Measurements from ENCODE around the gene DISC1.

The DISC1 gene

DNA sequence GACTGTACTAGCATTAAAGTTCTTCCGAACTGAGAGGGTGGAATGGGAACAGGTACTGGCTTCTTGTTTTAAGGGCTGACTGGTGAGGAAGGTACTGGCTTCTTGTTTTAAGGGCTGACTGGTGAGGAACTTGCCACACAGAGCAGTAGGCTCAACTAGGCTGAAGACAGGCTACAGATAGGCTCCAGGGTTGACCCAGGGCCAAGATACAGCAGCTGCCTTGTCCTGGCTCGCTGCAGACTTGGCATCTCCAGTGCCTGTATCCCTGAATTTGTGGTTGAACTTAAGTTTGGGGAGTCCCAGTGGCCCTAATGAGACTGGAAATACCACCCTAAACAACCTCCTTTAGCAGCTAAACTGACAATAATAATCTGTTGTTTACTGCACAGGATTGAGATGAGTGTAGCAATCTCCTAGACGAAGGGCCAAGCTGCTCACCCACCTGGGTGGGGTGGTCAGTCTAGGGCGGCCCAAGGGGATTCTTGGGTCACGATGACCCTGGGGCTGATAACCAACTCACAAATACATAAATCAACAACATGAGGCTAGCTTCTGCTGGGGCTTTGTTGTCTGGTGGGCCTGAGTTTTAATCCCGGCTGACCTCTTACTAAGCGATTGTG is 227.1 kb downstream of the DISC1 start:
- DNase-seq (ENCODE audit: low read depth in 2 of 2): no peak
- TF ChIP-seq, protein P1, sequence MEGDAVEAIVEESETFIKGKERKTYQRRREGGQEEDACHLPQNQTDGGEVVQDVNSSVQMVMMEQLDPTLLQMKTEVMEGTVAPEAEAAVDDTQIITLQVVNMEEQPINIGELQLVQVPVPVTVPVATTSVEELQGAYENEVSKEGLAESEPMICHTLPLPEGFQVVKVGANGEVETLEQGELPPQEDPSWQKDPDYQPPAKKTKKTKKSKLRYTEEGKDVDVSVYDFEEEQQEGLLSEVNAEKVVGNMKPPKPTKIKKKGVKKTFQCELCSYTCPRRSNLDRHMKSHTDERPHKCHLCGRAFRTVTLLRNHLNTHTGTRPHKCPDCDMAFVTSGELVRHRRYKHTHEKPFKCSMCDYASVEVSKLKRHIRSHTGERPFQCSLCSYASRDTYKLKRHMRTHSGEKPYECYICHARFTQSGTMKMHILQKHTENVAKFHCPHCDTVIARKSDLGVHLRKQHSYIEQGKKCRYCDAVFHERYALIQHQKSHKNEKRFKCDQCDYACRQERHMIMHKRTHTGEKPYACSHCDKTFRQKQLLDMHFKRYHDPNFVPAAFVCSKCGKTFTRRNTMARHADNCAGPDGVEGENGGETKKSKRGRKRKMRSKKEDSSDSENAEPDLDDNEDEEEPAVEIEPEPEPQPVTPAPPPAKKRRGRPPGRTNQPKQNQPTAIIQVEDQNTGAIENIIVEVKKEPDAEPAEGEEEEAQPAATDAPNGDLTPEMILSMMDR (IDR thresholded peaks at IDR 0.05; ENCODE audit: low read depth, low read length): no peak
- no peak overlapping the region for H3K4me3 ChIP-seq (replicated peaks in 1 of 2; ENCODE audit: low read depth in 2 of 2, low read length in 2 of 2)

DNA sequence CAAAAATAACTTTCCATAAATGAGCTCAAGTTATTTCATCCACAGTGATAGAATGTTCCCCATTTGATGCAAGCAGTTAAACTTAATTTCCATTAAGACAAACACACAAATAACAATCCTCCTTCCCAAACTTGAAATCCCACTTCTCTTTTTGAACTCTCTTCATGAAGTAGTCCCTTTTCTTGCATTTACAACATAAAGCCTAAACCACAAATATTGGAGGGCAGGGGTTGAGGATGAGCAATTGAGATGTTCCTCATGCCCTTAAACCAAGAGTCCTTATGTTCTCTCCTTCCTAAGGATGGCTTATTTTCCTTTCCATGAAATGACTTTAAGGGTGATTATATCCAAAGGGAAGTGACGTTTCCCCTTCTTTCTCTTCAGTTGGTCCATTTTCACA is 228.8 kb downstream of the DISC1 start:
- H3K4me3 ChIP-seq (replicated peaks in 1 of 2; ENCODE audit: low read depth in 2 of 2, low read length in 2 of 2): no peak overlapping the region
- TF ChIP-seq, protein P1 (IDR thresholded peaks at IDR 0.05; ENCODE audit: low read depth, low read length): no peak
- DNase-seq (ENCODE audit: low read depth in 2 of 2): no peak

DNA sequence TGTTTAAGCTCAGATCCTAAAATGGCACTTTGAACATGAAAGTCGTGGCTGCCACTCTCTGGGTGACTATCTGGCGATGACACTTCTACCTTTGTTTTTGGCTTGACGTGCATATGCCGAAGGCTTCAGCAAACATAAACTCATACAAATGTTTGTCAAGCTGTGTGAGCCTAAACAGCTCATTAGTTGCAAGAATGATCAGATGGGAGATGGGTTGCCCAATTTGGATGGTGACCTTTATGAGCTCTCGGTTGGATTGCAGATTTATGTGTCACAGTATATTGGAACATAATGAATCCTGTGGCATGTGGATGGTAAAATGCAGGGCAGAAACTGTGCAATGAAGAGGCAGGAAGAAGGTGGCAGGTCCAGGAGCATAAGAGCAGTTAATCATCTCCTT is 229.3 kb downstream of the DISC1 start:
- TF ChIP-seq, protein P1 (IDR thresholded peaks at IDR 0.05; ENCODE audit: low read depth, low read length): no peak
- no peak overlapping the region for H3K4me3 ChIP-seq (replicated peaks in 1 of 2; ENCODE audit: low read depth in 2 of 2, low read length in 2 of 2)
- DNase-seq (ENCODE audit: low read depth in 2 of 2): no peak

DNA sequence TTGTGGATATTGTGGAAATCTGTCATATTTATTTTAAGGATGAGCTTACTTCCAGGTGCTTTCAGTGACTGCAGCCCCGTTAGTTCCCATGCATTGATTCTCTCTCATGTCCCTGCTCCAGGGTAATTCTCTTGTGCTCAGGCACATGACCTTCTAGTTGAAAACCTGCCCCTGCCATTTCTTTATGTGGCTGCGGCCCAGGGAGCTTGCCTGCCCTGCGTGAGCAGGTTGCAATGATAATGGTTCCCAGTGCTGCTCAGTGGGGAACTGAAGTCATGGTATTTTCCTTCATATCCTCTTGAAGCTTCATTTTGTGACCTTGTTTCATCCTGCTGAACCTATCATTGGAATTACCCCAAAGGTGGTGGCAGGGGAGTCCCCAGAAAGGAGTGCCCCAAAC is 229.8 kb downstream of the DISC1 start:
- H3K4me3 ChIP-seq (replicated peaks in 1 of 2; ENCODE audit: low read depth in 2 of 2, low read length in 2 of 2): no peak overlapping the region
- no peak for DNase-seq (ENCODE audit: low read depth in 2 of 2)
- TF ChIP-seq, protein P1 (IDR thresholded peaks at IDR 0.05; ENCODE audit: low read depth, low read length): no peak

DNA sequence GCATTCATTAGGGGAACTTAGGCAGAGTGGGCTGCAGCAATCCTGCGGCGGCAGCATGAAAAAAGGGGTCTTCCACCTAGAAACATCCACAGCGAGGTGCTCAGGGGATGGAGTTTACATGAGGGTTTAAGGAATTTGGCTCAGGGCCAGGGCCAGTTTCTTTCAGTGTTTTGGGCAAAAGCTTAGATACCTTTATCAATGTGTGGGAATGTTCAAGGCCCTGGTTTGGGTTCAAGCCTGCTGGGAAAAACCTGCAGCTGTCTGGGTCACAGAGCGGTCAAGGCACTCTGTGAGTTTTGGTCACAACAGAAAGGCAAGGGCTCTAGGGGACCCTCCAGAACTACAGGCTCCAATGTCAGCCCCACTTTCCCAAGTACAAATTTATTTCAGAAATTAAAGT is 230.3 kb downstream of the DISC1 start:
- TF ChIP-seq, protein P1 (IDR thresholded peaks at IDR 0.05; ENCODE audit: low read depth, low read length): no peak
- no peak overlapping the region for H3K4me3 ChIP-seq (replicated peaks in 1 of 2; ENCODE audit: low read depth in 2 of 2, low read length in 2 of 2)
- peak in 1 of 2 donors; percentile 20 for DNase-seq (ENCODE audit: low read depth in 2 of 2)

DNA sequence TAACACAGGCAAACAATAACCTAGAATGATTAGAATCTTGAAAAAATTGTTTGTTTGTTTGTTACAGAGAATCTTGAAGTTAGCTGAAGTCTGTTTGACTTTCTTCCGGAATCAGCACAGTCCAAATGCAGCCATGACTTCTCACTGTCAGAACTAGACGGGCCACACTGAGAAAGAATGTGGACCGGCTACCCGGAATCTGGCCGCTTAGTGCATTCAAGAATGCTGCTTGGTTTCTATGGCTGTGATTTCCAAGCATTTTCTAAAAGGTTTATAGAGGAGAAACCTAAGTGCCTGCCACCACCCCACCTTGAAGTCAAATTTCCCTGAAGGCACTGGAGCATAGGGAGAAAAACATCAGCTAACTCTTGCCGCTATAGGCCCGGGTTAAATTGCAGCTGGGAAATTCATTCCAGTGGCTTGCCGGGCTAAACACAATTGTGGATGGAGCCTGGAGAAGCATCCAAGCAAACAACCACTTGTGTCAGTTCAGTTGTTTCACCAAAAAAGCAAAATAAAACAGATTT is 231.1 kb downstream of the DISC1 start:
- TF ChIP-seq, protein P1 (IDR thresholded peaks at IDR 0.05; ENCODE audit: low read depth, low read length): no peak
- no peak for DNase-seq (ENCODE audit: low read depth in 2 of 2)
- no peak overlapping the region for H3K4me3 ChIP-seq (replicated peaks in 1 of 2; ENCODE audit: low read depth in 2 of 2, low read length in 2 of 2)

All from cardiac fibroblast (primary cell).